A549 (cell line): ENCODE measurements around the gene BNC2. TPM values are rescaled to one million over a fixed set of nuclear protein-coding genes. Genes with fewer than 3 reads are reported as not detected.

Experiments
- ATAC-seq, 2 experiments: fragments of 200-7000 bp in 1 of 2; fragments of >200 bp in 1 of 2; cut with Nextera tagmentation in 1 of 2; cut with Tn5 transposase in 1 of 2; 3 replicates each; pipeline versions ENCODE4 v1.8.0 to v1.9.1; 2018 to 2020; ENCODE audit warnings: mild to moderate bottlenecking in 1 of 2, moderate library complexity in 1 of 2
- CTCF ChIA-PET: fragments of 300-600 bp; sonication (Branson Sonifier 250); formaldehyde crosslinking; extraction: SDS; loops from one replicate; lab custom pipeline; 2021; ENCODE audit warnings: antibody characterized with exemption, inconsistent platforms; lab: Yijun Ruan, JAX
- POLR2A ChIA-PET: fragments of 350-600 bp; formaldehyde crosslinking; extraction: SDS; loops from one replicate; lab custom pipeline; 2021; ENCODE audit warnings: antibody characterized with exemption, inconsistent platforms; lab: Yijun Ruan, JAX
- DNase-seq, 2 experiments: peaks; one replicate each; pipeline versions ENCODE4 v3.0.0 to v3.0.0-alpha.2; 2011 to 2016; ENCODE audit warnings: low read depth in 1 of 2, low spot score in 1 of 2
- FAIRE-seq: peaks from 2 replicates; lab custom pipeline; 2011; peaks lifted over from hg19 to GRCh38; lab: Jason Lieb, UNC
- H3K27ac ChIP-seq, 2 experiments: fragments of >200 bp; sonication (Bioruptor Twin); formaldehyde crosslinking; 3 replicates each; pipeline ENCODE4 v1.5.1; 2016 to 2017
- H3K4me1 ChIP-seq: fragments of >200 bp; sonication (Bioruptor Twin); formaldehyde crosslinking; 3 replicates; pipeline ENCODE4 v1.6.1; 2016
- H3K4me2 ChIP-seq: fragments of >200 bp; sonication (Bioruptor Twin); formaldehyde crosslinking; 3 replicates; pipeline ENCODE4 v1.6.1; 2016
- H3K4me3 ChIP-seq: fragments of >200 bp; sonication (Bioruptor Twin); formaldehyde crosslinking; 3 replicates; pipeline ENCODE4 v1.5.1; 2016
- H3K9me3 ChIP-seq: fragments of >200 bp; sonication (Bioruptor Twin); formaldehyde crosslinking; 3 replicates; pipeline ENCODE4 v1.6.1; 2016
- BHLHE40 ChIP-seq: IDR thresholded peaks from 2 replicates; pipeline ENCODE4 v1.6.1; 2012; ENCODE audit warnings: low read depth, low read length, inconsistent platforms
- CBX2 ChIP-seq: fragments of 200-600 bp; sonication (generic); IDR thresholded peaks from 2 replicates; pipeline ENCODE4 v1.6.1; 2016; ENCODE audit warnings: low read depth, mild to moderate bottlenecking, borderline replicate concordance
- CBX8 ChIP-seq: fragments of 200-600 bp; sonication (generic); IDR thresholded peaks from 2 replicates; pipeline ENCODE4 v1.6.1; 2016
- CEBPB ChIP-seq, 2 experiments: fragments of >200 bp in 1 of 2; sonication (Bioruptor Twin) in 1 of 2; formaldehyde crosslinking in 1 of 2; IDR thresholded peaks; 2 replicates each; pipeline ENCODE4 v1.6.1; 2012 to 2016
- CHD4 ChIP-seq: fragments of 200-600 bp; sonication (generic); IDR thresholded peaks from 2 replicates; pipeline ENCODE4 v1.6.1; 2016; ENCODE audit warnings: antibody characterized with exemption, mild to moderate bottlenecking, borderline replicate concordance
- EHF ChIP-seq: fragments of 250-450 bp; sonication (Bioruptor Pico); IDR thresholded peaks from 2 replicates; pipeline ENCODE4 v1.5.0; 2020; ENCODE audit warnings: mild to moderate bottlenecking
- EHMT2 ChIP-seq: fragments of 200-600 bp; sonication (generic); IDR thresholded peaks from 2 replicates; pipeline ENCODE4 v1.6.1; 2016; ENCODE audit warnings: antibody characterized with exemption, low read depth, mild to moderate bottlenecking, moderate library complexity
- EP300 ChIP-seq, 2 experiments: fragments of >200 bp; sonication (Bioruptor Twin); formaldehyde crosslinking; IDR thresholded peaks; 2 replicates in 1 of 2; 3 replicates in 1 of 2; pipeline ENCODE4 v1.6.1; 2016 to 2017
- ESRRA ChIP-seq: fragments of 150-350 bp; IDR thresholded peaks from 2 replicates; pipeline ENCODE4 v1.6.1; 2014; ENCODE audit warnings: mild to moderate bottlenecking, low read length, borderline replicate concordance
- FOSB ChIP-seq: fragments of 250-450 bp; sonication (Bioruptor Pico); IDR thresholded peaks from 2 replicates; pipeline ENCODE4 v1.5.0; 2020; ENCODE audit warnings: mild to moderate bottlenecking, moderate library complexity
- FOXS1 ChIP-seq: fragments of 250-450 bp; sonication (Bioruptor Pico); IDR thresholded peaks from 2 replicates; pipeline ENCODE4 v1.5.0; 2020; ENCODE audit warnings: mild to moderate bottlenecking, moderate library complexity
- GATA3 ChIP-seq: IDR thresholded peaks from 2 replicates; pipeline ENCODE4 v1.6.1; 2012; ENCODE audit warnings: borderline replicate concordance
- HOXA7 ChIP-seq: fragments of 250-450 bp; sonication (Bioruptor Pico); IDR thresholded peaks from 2 replicates; pipeline ENCODE4 v1.5.0; 2020; ENCODE audit warnings: mild to moderate bottlenecking, moderate library complexity
- HOXB5 ChIP-seq: fragments of 250-450 bp; sonication (Bioruptor Pico); IDR thresholded peaks from 2 replicates; pipeline ENCODE4 v1.5.0; 2020; ENCODE audit warnings: mild to moderate bottlenecking, moderate library complexity
- JUNB ChIP-seq: fragments of >200 bp; sonication (Bioruptor Twin); formaldehyde crosslinking; IDR thresholded peaks from 2 replicates; pipeline ENCODE4 v1.6.1; 2016
- KDM1A ChIP-seq: fragments of 200-600 bp; sonication (generic); IDR thresholded peaks from 2 replicates; pipeline ENCODE4 v1.6.1; 2016; ENCODE audit warnings: low read depth, mild to moderate bottlenecking
- KDM5A ChIP-seq: fragments of 200-600 bp; sonication (generic); IDR thresholded peaks from 2 replicates; pipeline ENCODE4 v1.6.1; 2016; ENCODE audit warnings: antibody characterized with exemption, mild to moderate bottlenecking
- NFE2L2 ChIP-seq: fragments of 150-350 bp; conservative IDR thresholded peaks from 2 replicates; pipeline ENCODE4 v1.6.1; 2014; ENCODE audit warnings: low read length
- NR3C1 ChIP-seq: fragments of >200 bp; sonication (Bioruptor Twin); formaldehyde crosslinking; IDR thresholded peaks from 3 replicates; pipeline ENCODE4 v1.6.1; 2017
- POLR2A ChIP-seq: IDR thresholded peaks from 2 replicates; pipeline ENCODE4 v1.6.1; 2012; ENCODE audit warnings: mild to moderate bottlenecking, low read length
- POLR2AphosphoS2 ChIP-seq: conservative IDR thresholded peaks from 2 replicates; pipeline ENCODE4 v1.6.1; 2012; ENCODE audit warnings: low read length, improper control_type of control experiment, inconsistent platforms
- RAD21 ChIP-seq, 2 experiments: fragments of >200 bp in 1 of 2; sonication (Bioruptor Twin) in 1 of 2; formaldehyde crosslinking in 1 of 2; IDR thresholded peaks in 1 of 2; conservative IDR thresholded peaks in 1 of 2; 2 replicates in 1 of 2; 3 replicates in 1 of 2; pipeline ENCODE4 v1.6.1; 2012 to 2018; ENCODE audit warnings: inconsistent platforms in 1 of 2
- RFX5 ChIP-seq: fragments of 450-650 bp; IDR thresholded peaks from 2 replicates; pipeline ENCODE4 v1.7.1; 2014; ENCODE audit warnings: antibody characterized with exemption, mild to moderate bottlenecking, moderate library complexity
- TFCP2L1 ChIP-seq: fragments of 250-450 bp; sonication (Bioruptor Pico); IDR thresholded peaks from 2 replicates; pipeline ENCODE4 v1.5.0; 2021; ENCODE audit warnings: mild to moderate bottlenecking
- ZC3H11A ChIP-seq: fragments of 450-650 bp; IDR thresholded peaks from 2 replicates; pipeline ENCODE4 v1.6.1; 2014; ENCODE audit warnings: antibody characterized with exemption, mild to moderate bottlenecking
- WGBS: methylation state at CpG from one replicate; pipeline ENCODE4 v1.1.6; 2017; ENCODE audit errors: missing lambda C conversion rate; 5-methylcytosine and 5-hydroxymethylcytosine counted together
- polyA plus RNA-seq, 4 experiments: library from polyadenylated mRNA; depleted of rRNA in 3 of 4; stranded (reverse); fragments of >200 nt; fragmentation: RNase III in 1 of 4; extraction: RNeasy Plus Mini Kit Qiagen cat#74134 plus additional on column Dnase treatment in 1 of 4; gene quantifications; 2 replicates in 3 of 4; 3 replicates in 1 of 4; pipeline ENCODE4 v1.2.3, GENCODE V29; 2011 to 2017
- TF ChIP-seq, protein P1 (sequence below): IDR thresholded peaks from 2 replicates; pipeline ENCODE4 v1.6.1; 2012; ENCODE audit warnings: low read depth, borderline replicate concordance
- TF ChIP-seq, protein P2 (sequence below): fragments of 200-600 bp; sonication (generic); IDR thresholded peaks from 2 replicates; pipeline ENCODE4 v1.6.1; 2016; ENCODE audit warnings: antibody characterized with exemption, mild to moderate bottlenecking, moderate library complexity
- TF ChIP-seq, protein P3 (sequence below): IDR thresholded peaks from 2 replicates; pipeline ENCODE4 v1.6.1; 2012
- TF ChIP-seq, protein P4 (sequence below): fragments of 150-350 bp; IDR thresholded peaks from 2 replicates; pipeline ENCODE4 v1.6.1; 2014; ENCODE audit warnings: low read depth, mild to moderate bottlenecking, low read length

The BNC2 gene
- polyA plus RNA-seq, 2 of the 4 experiments (the other 2 are of a cell fraction) = 6.2 to 7.5 TPM

DNA sequence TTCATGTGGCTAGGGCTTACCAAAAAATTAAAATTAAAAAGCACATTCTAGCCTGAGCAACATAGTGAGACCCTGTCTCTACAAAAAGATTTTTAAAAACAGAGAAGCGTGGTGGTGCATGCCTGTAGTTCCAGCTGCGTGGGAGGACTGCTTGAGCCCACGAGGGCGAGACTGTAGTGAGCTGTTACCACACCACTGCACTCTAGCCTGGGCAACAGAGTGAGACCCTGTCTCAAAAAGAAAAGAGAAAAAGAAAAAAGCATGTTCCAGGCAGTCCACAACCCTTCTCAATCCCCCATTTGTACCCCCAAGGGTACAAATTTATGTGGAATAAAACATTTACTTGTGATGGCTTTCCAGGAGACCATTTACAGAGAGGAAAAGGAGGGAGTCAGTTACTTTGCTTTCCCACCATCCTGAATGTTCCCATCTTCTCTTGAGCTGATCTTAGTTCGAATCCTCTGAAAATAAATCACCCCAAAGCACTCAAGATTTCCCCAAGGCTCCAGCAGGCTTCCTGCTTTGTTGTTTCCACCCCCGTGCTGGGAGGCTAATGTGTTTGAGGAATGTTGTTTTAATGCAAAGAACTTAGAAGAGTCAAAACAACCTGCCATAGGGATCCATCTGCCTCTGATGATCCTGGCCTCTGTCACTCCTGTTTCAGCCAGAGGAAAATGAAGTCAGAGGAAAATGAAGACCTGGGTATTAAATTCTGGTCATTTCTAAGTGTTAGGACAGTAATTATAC is 384.7 kb downstream of the BNC2 start:
- no peak for DNase-seq
- H3K27ac ChIP-seq = no peak overlapping the region; a peak in 1 of 6 replicates
- ATAC-seq = no peak
- no peak for FAIRE-seq
- TF ChIP-seq, protein P1, sequence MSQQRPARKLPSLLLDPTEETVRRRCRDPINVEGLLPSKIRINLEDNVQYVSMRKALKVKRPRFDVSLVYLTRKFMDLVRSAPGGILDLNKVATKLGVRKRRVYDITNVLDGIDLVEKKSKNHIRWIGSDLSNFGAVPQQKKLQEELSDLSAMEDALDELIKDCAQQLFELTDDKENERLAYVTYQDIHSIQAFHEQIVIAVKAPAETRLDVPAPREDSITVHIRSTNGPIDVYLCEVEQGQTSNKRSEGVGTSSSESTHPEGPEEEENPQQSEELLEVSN = no peak
- no peak for TF ChIP-seq POLR2AphosphoS2
- no peak for TF ChIP-seq KDM5A
- TF ChIP-seq CBX8 = no peak
- TF ChIP-seq, protein P2, sequence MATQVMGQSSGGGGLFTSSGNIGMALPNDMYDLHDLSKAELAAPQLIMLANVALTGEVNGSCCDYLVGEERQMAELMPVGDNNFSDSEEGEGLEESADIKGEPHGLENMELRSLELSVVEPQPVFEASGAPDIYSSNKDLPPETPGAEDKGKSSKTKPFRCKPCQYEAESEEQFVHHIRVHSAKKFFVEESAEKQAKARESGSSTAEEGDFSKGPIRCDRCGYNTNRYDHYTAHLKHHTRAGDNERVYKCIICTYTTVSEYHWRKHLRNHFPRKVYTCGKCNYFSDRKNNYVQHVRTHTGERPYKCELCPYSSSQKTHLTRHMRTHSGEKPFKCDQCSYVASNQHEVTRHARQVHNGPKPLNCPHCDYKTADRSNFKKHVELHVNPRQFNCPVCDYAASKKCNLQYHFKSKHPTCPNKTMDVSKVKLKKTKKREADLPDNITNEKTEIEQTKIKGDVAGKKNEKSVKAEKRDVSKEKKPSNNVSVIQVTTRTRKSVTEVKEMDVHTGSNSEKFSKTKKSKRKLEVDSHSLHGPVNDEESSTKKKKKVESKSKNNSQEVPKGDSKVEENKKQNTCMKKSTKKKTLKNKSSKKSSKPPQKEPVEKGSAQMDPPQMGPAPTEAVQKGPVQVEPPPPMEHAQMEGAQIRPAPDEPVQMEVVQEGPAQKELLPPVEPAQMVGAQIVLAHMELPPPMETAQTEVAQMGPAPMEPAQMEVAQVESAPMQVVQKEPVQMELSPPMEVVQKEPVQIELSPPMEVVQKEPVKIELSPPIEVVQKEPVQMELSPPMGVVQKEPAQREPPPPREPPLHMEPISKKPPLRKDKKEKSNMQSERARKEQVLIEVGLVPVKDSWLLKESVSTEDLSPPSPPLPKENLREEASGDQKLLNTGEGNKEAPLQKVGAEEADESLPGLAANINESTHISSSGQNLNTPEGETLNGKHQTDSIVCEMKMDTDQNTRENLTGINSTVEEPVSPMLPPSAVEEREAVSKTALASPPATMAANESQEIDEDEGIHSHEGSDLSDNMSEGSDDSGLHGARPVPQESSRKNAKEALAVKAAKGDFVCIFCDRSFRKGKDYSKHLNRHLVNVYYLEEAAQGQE = no peak
- TF ChIP-seq JUNB = no peak
- TF ChIP-seq CEBPB (IDR thresholded peaks at IDR 0.05) = no peak
- no peak for TF ChIP-seq TFCP2L1 (CRISPR knock-in tag)
- no peak for TF ChIP-seq HOXB5 (CRISPR knock-in tag)
- TF ChIP-seq GATA3 = no peak
- TF ChIP-seq RAD21 (conservative IDR thresholded peaks at IDR 0.05 in 1 of 2, IDR thresholded peaks at IDR 0.05 in 1 of 2) = no peak
- no peak for TF ChIP-seq NR3C1
- no peak for TF ChIP-seq CBX2
- no peak for TF ChIP-seq ZC3H11A
- TF ChIP-seq BHLHE40 = no peak
- TF ChIP-seq EP300 (IDR thresholded peaks at IDR 0.05) = no peak
- no peak for TF ChIP-seq FOSB (CRISPR knock-in tag)
- TF ChIP-seq HOXA7 = no peak
- H3K4me3 ChIP-seq = no peak overlapping the region
- POLR2A ChIA-PET = no interaction called here
- CTCF ChIA-PET = no interaction called here
- H3K4me2 ChIP-seq = no peak overlapping the region
- H3K4me1 ChIP-seq = peaks cover 9% of the 10 kb centered on the region; the same call in 2 of the 3 replicates
- WGBS = 77% methylated on average over 6 of the region's 6 CpGs
- H3K9me3 ChIP-seq = no peaks in the 10 kb centered on the region

DNA sequence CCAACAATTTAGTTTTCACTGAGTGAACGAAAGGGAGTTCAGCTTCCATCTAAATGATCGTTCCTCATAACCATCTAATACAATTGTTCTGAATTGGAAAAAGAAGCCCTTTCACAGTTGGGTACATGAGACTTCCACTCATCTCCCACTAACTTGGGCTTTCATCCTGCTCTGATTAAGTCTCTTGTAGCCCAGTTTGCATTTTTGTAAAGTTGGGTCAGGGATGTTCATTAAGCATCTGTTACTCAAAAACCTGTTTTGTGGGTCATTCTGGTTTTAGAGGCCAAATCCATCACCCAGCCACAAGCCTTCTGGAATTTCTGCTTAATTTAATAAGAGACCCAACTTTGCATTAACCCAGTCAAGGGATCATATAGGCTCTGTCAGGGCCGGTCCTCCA is 385.3 kb downstream of the BNC2 start:
- DNase-seq = no peak
- ChIA-PET POLR2A (no interaction called here), CTCF (no interaction called here)
- Histone ChIP-seq H3K4me1 (peaks cover 9% of the 10 kb centered on the region; the same call in 2 of the 3 replicates), H3K4me2 (no peak overlapping the region), H3K4me3 (no peak overlapping the region), H3K9me3 (no peaks in the 10 kb centered on the region), H3K27ac (no peak overlapping the region)
- FAIRE-seq = no peak
- TF ChIP-seq TFCP2L1 (CRISPR knock-in tag) (no peak), FOXS1 (CRISPR knock-in tag) (no peak), EHMT2 (no peak), FOSB (CRISPR knock-in tag) (no peak), EHF (CRISPR knock-in tag) (no peak), CHD4 (no peak), NFE2L2 (no peak), CBX2 (no peak), POLR2A (no peak), RFX5 (no peak), ESRRA (no peak), KDM1A (no peak)
- TF ChIP-seq, protein P3, sequence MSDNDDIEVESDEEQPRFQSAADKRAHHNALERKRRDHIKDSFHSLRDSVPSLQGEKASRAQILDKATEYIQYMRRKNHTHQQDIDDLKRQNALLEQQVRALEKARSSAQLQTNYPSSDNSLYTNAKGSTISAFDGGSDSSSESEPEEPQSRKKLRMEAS = no peak
- TF ChIP-seq, protein P4, sequence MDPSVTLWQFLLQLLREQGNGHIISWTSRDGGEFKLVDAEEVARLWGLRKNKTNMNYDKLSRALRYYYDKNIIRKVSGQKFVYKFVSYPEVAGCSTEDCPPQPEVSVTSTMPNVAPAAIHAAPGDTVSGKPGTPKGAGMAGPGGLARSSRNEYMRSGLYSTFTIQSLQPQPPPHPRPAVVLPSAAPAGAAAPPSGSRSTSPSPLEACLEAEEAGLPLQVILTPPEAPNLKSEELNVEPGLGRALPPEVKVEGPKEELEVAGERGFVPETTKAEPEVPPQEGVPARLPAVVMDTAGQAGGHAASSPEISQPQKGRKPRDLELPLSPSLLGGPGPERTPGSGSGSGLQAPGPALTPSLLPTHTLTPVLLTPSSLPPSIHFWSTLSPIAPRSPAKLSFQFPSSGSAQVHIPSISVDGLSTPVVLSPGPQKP = no peak
- ATAC-seq = no peak
- WGBS = 90% methylated on average over 3 of the region's 3 CpGs
